Hepatocyte (in vitro differentiated cells): ENCODE results near the gene CCR5. TPM values are rescaled to one million over a fixed set of nuclear protein-coding genes. Genes with fewer than 3 reads are reported as not detected.

Experiments
- DNase-seq: peaks from one replicate; pipeline ENCODE4 v3.0.0-alpha.2; 2016; ENCODE audit warnings: low spot score
- H2AFZ ChIP-seq: fragments of 200-600 bp; sonication (generic); 2 replicates; pipeline ENCODE4 v1.6.0; 2016; ENCODE audit warnings: antibody characterized with exemption, mild to moderate bottlenecking
- H3K27ac ChIP-seq: fragments of 200-600 bp; sonication (generic); 2 replicates; pipeline ENCODE4 v1.5.1; 2016; ENCODE audit warnings: mild to moderate bottlenecking
- H3K27me3 ChIP-seq: fragments of 200-600 bp; sonication (generic); 2 replicates; pipeline ENCODE4 v1.6.1; 2016
- H3K36me3 ChIP-seq: fragments of 200-600 bp; sonication (generic); replicated peaks from 2 replicates; pipeline ENCODE4 v1.5.1; 2016; ENCODE audit warnings: low read depth; ENCODE audit not compliant: insufficient read depth
- H3K4me1 ChIP-seq: fragments of 200-600 bp; sonication (generic); 2 replicates; pipeline ENCODE4 v1.5.1; 2016; ENCODE audit warnings: mild to moderate bottlenecking, moderate library complexity; ENCODE audit not compliant: insufficient read depth
- H3K4me2 ChIP-seq: fragments of 200-600 bp; sonication (generic); 2 replicates; pipeline ENCODE4 v1.6.0; 2016
- H3K4me3 ChIP-seq: fragments of 200-600 bp; sonication (generic); 2 replicates; pipeline ENCODE4 v1.5.1; 2016; ENCODE audit warnings: mild to moderate bottlenecking
- H3K79me2 ChIP-seq: fragments of 200-600 bp; sonication (generic); 2 replicates; pipeline ENCODE4 v1.6.0; 2017; ENCODE audit warnings: mild to moderate bottlenecking
- H3K9me2 ChIP-seq: fragments of 200-600 bp; sonication (generic); replicated peaks from 2 replicates; pipeline ENCODE4 v1.6.0; 2017; ENCODE audit warnings: mild to moderate bottlenecking; ENCODE audit not compliant: insufficient read depth
- H3K9me3 ChIP-seq: fragments of 200-600 bp; sonication (generic); 2 replicates; pipeline ENCODE4 v1.5.1; 2016; ENCODE audit warnings: low read depth, mild to moderate bottlenecking
- H4K20me1 ChIP-seq: fragments of 200-600 bp; sonication (generic); 2 replicates; pipeline ENCODE4 v1.6.0; 2016; ENCODE audit warnings: mild to moderate bottlenecking; ENCODE audit not compliant: insufficient read depth, poor library complexity, severe bottlenecking
- CTCF ChIP-seq: fragments of 200-600 bp; sonication (generic); IDR thresholded peaks from 2 replicates; pipeline ENCODE4 v1.5.1; 2016; ENCODE audit warnings: antibody characterized with exemption, mild to moderate bottlenecking; ENCODE audit not compliant: poor library complexity
- EZH2 ChIP-seq: fragments of 200-600 bp; sonication (generic); IDR thresholded peaks from 2 replicates; pipeline ENCODE4 v1.6.1; 2016; ENCODE audit warnings: antibody characterized with exemption, mild to moderate bottlenecking, borderline replicate concordance
- EZH2phosphoT487 ChIP-seq: fragments of 200-600 bp; sonication (generic); IDR thresholded peaks from one replicate; pipeline ENCODE4 v1.6.1; 2018; ENCODE audit warnings: antibody characterized with exemption, mild to moderate bottlenecking, low read depth, moderate library complexity; ENCODE audit not compliant: unreplicated experiment, severe bottlenecking
- WGBS: methylation state at CpG from one replicate; pipeline ENCODE4 v1.1.6; 2016; ENCODE audit warnings: low lambda C conversion rate; ENCODE audit errors: missing lambda C conversion rate; 5-methylcytosine and 5-hydroxymethylcytosine counted together
- polyA plus RNA-seq: library from polyadenylated mRNA; unstranded; fragments of >200 nt; fragmentation: Nextera tagmentation; extraction: Ambion mirVana; gene quantifications from 2 replicates; pipeline ENCODE4 v1.2.1, GENCODE V29; 2016
- total RNA-seq: library from RNA; depleted of rRNA; stranded (reverse); fragments of >200 nt; gene quantifications from 2 replicates; pipeline ENCODE4 v1.2.3, GENCODE V29; 2014

CCR5 gene
- total and polyA plus RNA-seq, 2 experiments from 2014 or later = 0.07 TPM; not detected in 1

GRCh38 chr3:46337911-46338310 lies 32.8 kb upstream of the CCR5 start:
- no peak overlapping the region for H3K4me3 ChIP-seq
- H3K27me3 ChIP-seq = no peaks in the 10 kb centered on the region
- H3K4me1 ChIP-seq = peaks cover 7% of the 10 kb centered on the region
- H3K9me2 ChIP-seq = no peaks in the 10 kb centered on the region
- no peak overlapping the region for H3K27ac ChIP-seq
- TF ChIP-seq EZH2 (no peak), EZH2phosphoT487 (no peak), CTCF (no peak)
- no peak overlapping the region for H2AFZ ChIP-seq
- no peak for DNase-seq
- H3K79me2 ChIP-seq = no peaks in the 10 kb centered on the region
- H4K20me1 ChIP-seq = no peaks in the 10 kb centered on the region
- H3K9me3 ChIP-seq = no peaks in the 10 kb centered on the region
- H3K4me2 ChIP-seq = no peak overlapping the region
- H3K36me3 ChIP-seq = no peaks in the 10 kb centered on the region

GRCh38 chr3:46338840-46339239 lies 31.9 kb upstream of the CCR5 start:
- DNase-seq = no peak
- H3K27me3 ChIP-seq = no peaks in the 10 kb centered on the region
- H3K79me2 ChIP-seq = no peaks in the 10 kb centered on the region
- no peaks in the 10 kb centered on the region for H3K36me3 ChIP-seq
- TF ChIP-seq CTCF (no peak), EZH2 (no peak), EZH2phosphoT487 (no peak)
- peaks cover 7% of the 10 kb centered on the region for H3K4me1 ChIP-seq
- no peak overlapping the region for H3K27ac ChIP-seq
- H3K4me2 ChIP-seq = no peak overlapping the region
- WGBS = 95% methylated on average over 1 of the region's 1 CpG
- no peaks in the 10 kb centered on the region for H4K20me1 ChIP-seq
- no peak overlapping the region for H3K4me3 ChIP-seq
- no peaks in the 10 kb centered on the region for H3K9me2 ChIP-seq
- H2AFZ ChIP-seq = no peak overlapping the region
- no peaks in the 10 kb centered on the region for H3K9me3 ChIP-seq

GRCh38 chr3:46344476-46344875 lies 26.3 kb upstream of the CCR5 start:
- Histone ChIP-seq H3K27ac (no peak overlapping the region), H4K20me1 (no peaks in the 10 kb centered on the region), H3K4me1 (no peaks in the 10 kb centered on the region), H3K9me3 (no peaks in the 10 kb centered on the region), H3K79me2 (no peaks in the 10 kb centered on the region), H3K36me3 (no peaks in the 10 kb centered on the region), H2AFZ (no peak overlapping the region), H3K4me3 (no peak overlapping the region), H3K9me2 (no peaks in the 10 kb centered on the region), H3K27me3 (no peaks in the 10 kb centered on the region), H3K4me2 (no peak overlapping the region)
- WGBS = 82% methylated on average over 4 of the region's 4 CpGs
- DNase-seq = no peak
- TF ChIP-seq EZH2 = no peak
- no peak for TF ChIP-seq CTCF
- no peak for TF ChIP-seq EZH2phosphoT487

GRCh38 chr3:46348823-46349482 lies 21.8 kb upstream of the CCR5 start:
- DNase-seq = no peak
- Histone ChIP-seq H3K9me3 (no peaks in the 10 kb centered on the region), H3K4me1 (peaks cover 1% of the 10 kb centered on the region), H3K27ac (no peak overlapping the region), H3K36me3 (no peaks in the 10 kb centered on the region), H3K79me2 (no peaks in the 10 kb centered on the region), H3K4me2 (no peak overlapping the region), H3K4me3 (no peak overlapping the region), H2AFZ (no peak overlapping the region), H3K9me2 (no peaks in the 10 kb centered on the region), H3K27me3 (no peaks in the 10 kb centered on the region), H4K20me1 (no peaks in the 10 kb centered on the region)
- TF ChIP-seq EZH2 (no peak), EZH2phosphoT487 (no peak)
- WGBS = 85% methylated on average over 3 of the region's 3 CpGs
